Neural cell (in vitro differentiated cells): ENCODE results near the gene VIT.

Experiments used
- EP300 ChIP-seq: fragments of 450-650 bp; conservative IDR thresholded peaks from 2 replicates; pipeline ENCODE4 v1.6.1; 2014; ENCODE audit warnings: antibody characterized with exemption, mild to moderate bottlenecking, moderate library complexity; ENCODE audit not compliant: poor library complexity, severe bottlenecking
- EZH2 ChIP-seq: fragments of 200-600, 300-800 bp; shearing (Covaris generic), sonication (generic); IDR thresholded peaks from 2 replicates; pipeline ENCODE4 v1.6.1; 2014; ENCODE audit warnings: antibody characterized with exemption, low read length, borderline replicate concordance, mild to moderate bottlenecking; ENCODE audit not compliant: insufficient read depth, poor library complexity, severe bottlenecking
- MXI1 ChIP-seq: fragments of 450-650 bp; conservative IDR thresholded peaks from 2 replicates; pipeline ENCODE4 v1.6.1; 2014; ENCODE audit warnings: antibody characterized with exemption, mild to moderate bottlenecking; ENCODE audit not compliant: poor library complexity, severe bottlenecking
- POLR2AphosphoS5 ChIP-seq: IDR thresholded peaks from 2 replicates; pipeline ENCODE4 v1.6.1; 2012
- TF ChIP-seq, protein P1 (sequence below): fragments of 450-650 bp; IDR thresholded peaks from 2 replicates; pipeline ENCODE4 v1.5.1; 2014; ENCODE audit warnings: antibody characterized with exemption, mild to moderate bottlenecking, moderate library complexity; ENCODE audit not compliant: poor library complexity, severe bottlenecking
- TF ChIP-seq, protein P2 (sequence below): IDR thresholded peaks from 2 replicates; pipeline ENCODE4 v1.6.1; 2012; ENCODE audit warnings: borderline replicate concordance

- TF ChIP-seq, protein P1, sequence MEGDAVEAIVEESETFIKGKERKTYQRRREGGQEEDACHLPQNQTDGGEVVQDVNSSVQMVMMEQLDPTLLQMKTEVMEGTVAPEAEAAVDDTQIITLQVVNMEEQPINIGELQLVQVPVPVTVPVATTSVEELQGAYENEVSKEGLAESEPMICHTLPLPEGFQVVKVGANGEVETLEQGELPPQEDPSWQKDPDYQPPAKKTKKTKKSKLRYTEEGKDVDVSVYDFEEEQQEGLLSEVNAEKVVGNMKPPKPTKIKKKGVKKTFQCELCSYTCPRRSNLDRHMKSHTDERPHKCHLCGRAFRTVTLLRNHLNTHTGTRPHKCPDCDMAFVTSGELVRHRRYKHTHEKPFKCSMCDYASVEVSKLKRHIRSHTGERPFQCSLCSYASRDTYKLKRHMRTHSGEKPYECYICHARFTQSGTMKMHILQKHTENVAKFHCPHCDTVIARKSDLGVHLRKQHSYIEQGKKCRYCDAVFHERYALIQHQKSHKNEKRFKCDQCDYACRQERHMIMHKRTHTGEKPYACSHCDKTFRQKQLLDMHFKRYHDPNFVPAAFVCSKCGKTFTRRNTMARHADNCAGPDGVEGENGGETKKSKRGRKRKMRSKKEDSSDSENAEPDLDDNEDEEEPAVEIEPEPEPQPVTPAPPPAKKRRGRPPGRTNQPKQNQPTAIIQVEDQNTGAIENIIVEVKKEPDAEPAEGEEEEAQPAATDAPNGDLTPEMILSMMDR = no peak
- no peak for TF ChIP-seq POLR2AphosphoS5
- no peak for TF ChIP-seq EP300
- TF ChIP-seq MXI1 = no peak
- no peak for TF ChIP-seq EZH2
- TF ChIP-seq, protein P2, sequence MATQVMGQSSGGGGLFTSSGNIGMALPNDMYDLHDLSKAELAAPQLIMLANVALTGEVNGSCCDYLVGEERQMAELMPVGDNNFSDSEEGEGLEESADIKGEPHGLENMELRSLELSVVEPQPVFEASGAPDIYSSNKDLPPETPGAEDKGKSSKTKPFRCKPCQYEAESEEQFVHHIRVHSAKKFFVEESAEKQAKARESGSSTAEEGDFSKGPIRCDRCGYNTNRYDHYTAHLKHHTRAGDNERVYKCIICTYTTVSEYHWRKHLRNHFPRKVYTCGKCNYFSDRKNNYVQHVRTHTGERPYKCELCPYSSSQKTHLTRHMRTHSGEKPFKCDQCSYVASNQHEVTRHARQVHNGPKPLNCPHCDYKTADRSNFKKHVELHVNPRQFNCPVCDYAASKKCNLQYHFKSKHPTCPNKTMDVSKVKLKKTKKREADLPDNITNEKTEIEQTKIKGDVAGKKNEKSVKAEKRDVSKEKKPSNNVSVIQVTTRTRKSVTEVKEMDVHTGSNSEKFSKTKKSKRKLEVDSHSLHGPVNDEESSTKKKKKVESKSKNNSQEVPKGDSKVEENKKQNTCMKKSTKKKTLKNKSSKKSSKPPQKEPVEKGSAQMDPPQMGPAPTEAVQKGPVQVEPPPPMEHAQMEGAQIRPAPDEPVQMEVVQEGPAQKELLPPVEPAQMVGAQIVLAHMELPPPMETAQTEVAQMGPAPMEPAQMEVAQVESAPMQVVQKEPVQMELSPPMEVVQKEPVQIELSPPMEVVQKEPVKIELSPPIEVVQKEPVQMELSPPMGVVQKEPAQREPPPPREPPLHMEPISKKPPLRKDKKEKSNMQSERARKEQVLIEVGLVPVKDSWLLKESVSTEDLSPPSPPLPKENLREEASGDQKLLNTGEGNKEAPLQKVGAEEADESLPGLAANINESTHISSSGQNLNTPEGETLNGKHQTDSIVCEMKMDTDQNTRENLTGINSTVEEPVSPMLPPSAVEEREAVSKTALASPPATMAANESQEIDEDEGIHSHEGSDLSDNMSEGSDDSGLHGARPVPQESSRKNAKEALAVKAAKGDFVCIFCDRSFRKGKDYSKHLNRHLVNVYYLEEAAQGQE = no peak
These were observed 38.2 kb upstream of the VIT start for GRCh38 chr2:36658277-36658748.
